IPS-20b (cell line): Measurements from ENCODE around the gene DTX1.
A peak's percentile ranks its signal among the peaks of the same experiment; 100 is the strongest.

Source experiments
- H3K27ac ChIP-seq: one replicate; pipeline ENCODE4 v1.5.1; 2013; ENCODE audit warnings: low read length
- H3K27me3 ChIP-seq: 2 replicates; pipeline ENCODE4 v1.6.1; 2013; ENCODE audit warnings: mild to moderate bottlenecking, low read length, inconsistent platforms; ENCODE audit not compliant: insufficient read depth
- H3K36me3 ChIP-seq: 2 replicates; pipeline ENCODE4 v1.6.1; 2013; ENCODE audit warnings: low read depth, mild to moderate bottlenecking, inconsistent platforms, low read length, moderate library complexity; ENCODE audit not compliant: insufficient read depth
- H3K4me1 ChIP-seq: 2 replicates; pipeline ENCODE4 v1.6.1; 2013; ENCODE audit warnings: mild to moderate bottlenecking, control low read depth, inconsistent platforms, low read length, moderate library complexity; ENCODE audit not compliant: insufficient read depth
- H3K4me3 ChIP-seq: 2 replicates; pipeline ENCODE4 v1.5.1; 2013; ENCODE audit warnings: mild to moderate bottlenecking, low read length, inconsistent platforms
- H3K9ac ChIP-seq: 2 replicates; pipeline ENCODE4 v1.6.1; 2013; ENCODE audit warnings: low read depth, mild to moderate bottlenecking, inconsistent platforms, low read length, moderate library complexity
- H3K9me3 ChIP-seq: 2 replicates; pipeline ENCODE4 v1.6.1; 2013; ENCODE audit warnings: mild to moderate bottlenecking, low read depth, low read length, inconsistent platforms; ENCODE audit not compliant: insufficient read depth

Gene DTX1

GRCh38 chr12:113077859-113078255 is 21.3 kb downstream of the DTX1 start:
- no peak overlapping the region for H3K27ac ChIP-seq
- no peaks in the 10 kb centered on the region for H3K4me1 ChIP-seq
- H3K4me3 ChIP-seq, result peak overlapping the region; percentile 25; the same call in 1 of the 2 replicates

GRCh38 chr12:113081873-113082272 is 25.3 kb downstream of the DTX1 start:
- no peak overlapping the region for H3K27ac ChIP-seq
- H3K9me3 ChIP-seq, result no peaks in the 10 kb centered on the region
- peaks cover 7% of the 10 kb centered on the region for H3K4me1 ChIP-seq
- H3K36me3 ChIP-seq, result no peaks in the 10 kb centered on the region
- no peak overlapping the region for H3K4me3 ChIP-seq
- peaks cover 32% of the 10 kb centered on the region for H3K27me3 ChIP-seq
- no peak overlapping the region for H3K9ac ChIP-seq

More at GRCh38 chr12:113077859-113078255, 21.3 kb downstream of the DTX1 start:
- peaks cover 60% of the 10 kb centered on the region for H3K27me3 ChIP-seq
- H3K36me3 ChIP-seq, result no peaks in the 10 kb centered on the region
- no peak overlapping the region for H3K9ac ChIP-seq
- no peaks in the 10 kb centered on the region for H3K9me3 ChIP-seq

GRCh38 chr12:113082486-113083148 is 26.1 kb downstream of the DTX1 start:
- Histone ChIP-seq H3K27me3 (peaks cover 24% of the 10 kb centered on the region), H3K36me3 (no peaks in the 10 kb centered on the region), H3K4me1 (peaks cover 12% of the 10 kb centered on the region), H3K9ac (no peak overlapping the region), H3K9me3 (no peaks in the 10 kb centered on the region), H3K4me3 (no peak overlapping the region), H3K27ac (no peak overlapping the region)

GRCh38 chr12:113083863-113084435 is 27.4 kb downstream of the DTX1 start:
- Histone ChIP-seq H3K4me1 (peaks cover 12% of the 10 kb centered on the region), H3K9ac (no peak overlapping the region), H3K4me3 (no peak overlapping the region), H3K27ac (no peak overlapping the region), H3K9me3 (no peaks in the 10 kb centered on the region), H3K36me3 (no peaks in the 10 kb centered on the region), H3K27me3 (peaks cover 12% of the 10 kb centered on the region)

GRCh38 chr12:113086249-113087164 is 30.0 kb downstream of the DTX1 start:
- H3K27ac ChIP-seq, result no peak overlapping the region
- peaks cover 12% of the 10 kb centered on the region for H3K4me1 ChIP-seq
- H3K36me3 ChIP-seq, result no peaks in the 10 kb centered on the region
- H3K27me3 ChIP-seq, result peaks cover 4% of the 10 kb centered on the region; the same call in 1 of the 2 replicates
- H3K4me3 ChIP-seq, result no peak overlapping the region; the same call in 1 of the 2 replicates
- no peaks in the 10 kb centered on the region for H3K9me3 ChIP-seq
- no peak overlapping the region for H3K9ac ChIP-seq

GRCh38 chr12:113087193-113087592 is 30.7 kb downstream of the DTX1 start:
- H3K4me3 ChIP-seq, result no peak overlapping the region; the same call in 1 of the 2 replicates

GRCh38 chr12:113088037-113088436 is 31.5 kb downstream of the DTX1 start:
- Histone ChIP-seq H3K4me3 (no peak overlapping the region), H3K36me3 (no peaks in the 10 kb centered on the region)

More at GRCh38 chr12:113087193-113087592, 30.7 kb downstream of the DTX1 start:
- no peaks in the 10 kb centered on the region for H3K9me3 ChIP-seq
- peaks cover 11% of the 10 kb centered on the region for H3K27me3 ChIP-seq
- H3K27ac ChIP-seq, result no peak overlapping the region
- no peak overlapping the region for H3K9ac ChIP-seq
- H3K4me1 ChIP-seq, result peaks cover 12% of the 10 kb centered on the region
- no peaks in the 10 kb centered on the region for H3K36me3 ChIP-seq

GRCh38 chr12:113088971-113089756 is 32.6 kb downstream of the DTX1 start:
- H3K27me3 ChIP-seq, result peaks cover 15% of the 10 kb centered on the region
- peaks cover 12% of the 10 kb centered on the region for H3K4me1 ChIP-seq
- H3K9me3 ChIP-seq, result no peaks in the 10 kb centered on the region
- H3K27ac ChIP-seq, result no peak overlapping the region
- no peaks in the 10 kb centered on the region for H3K36me3 ChIP-seq
- no peak overlapping the region for H3K4me3 ChIP-seq
- H3K9ac ChIP-seq, result no peak overlapping the region

More at GRCh38 chr12:113088037-113088436, 31.5 kb downstream of the DTX1 start:
- Histone ChIP-seq H3K9me3 (no peaks in the 10 kb centered on the region), H3K4me1 (peaks cover 12% of the 10 kb centered on the region), H3K27me3 (peaks cover 15% of the 10 kb centered on the region), H3K27ac (no peak overlapping the region), H3K9ac (no peak overlapping the region)

- Histone ChIP-seq H3K9ac (no peak overlapping the region), H3K9me3 (no peaks in the 10 kb centered on the region), H3K4me3 (no peak overlapping the region), H3K4me1 (peaks cover 12% of the 10 kb centered on the region), H3K27me3 (peaks cover 15% of the 10 kb centered on the region), H3K36me3 (no peaks in the 10 kb centered on the region), H3K27ac (no peak overlapping the region)
These were observed 33.3 kb downstream of the DTX1 start for GRCh38 chr12:113089839-113090238.

- Histone ChIP-seq H3K36me3 (no peaks in the 10 kb centered on the region), H3K9ac (no peak overlapping the region), H3K9me3 (no peaks in the 10 kb centered on the region), H3K27ac (no peak overlapping the region), H3K4me1 (peaks cover 12% of the 10 kb centered on the region), H3K27me3 (peaks cover 15% of the 10 kb centered on the region), H3K4me3 (no peak overlapping the region)
These were observed 34.2 kb downstream of the DTX1 start for GRCh38 chr12:113090740-113091139.

GRCh38 chr12:113091506-113091905 is 35.0 kb downstream of the DTX1 start:
- H3K27ac ChIP-seq, result no peak overlapping the region
- H3K36me3 ChIP-seq, result no peaks in the 10 kb centered on the region
- no peak overlapping the region for H3K4me3 ChIP-seq
- H3K4me1 ChIP-seq, result peaks cover 9% of the 10 kb centered on the region
- no peak overlapping the region for H3K9ac ChIP-seq
- peaks cover 15% of the 10 kb centered on the region for H3K27me3 ChIP-seq
- H3K9me3 ChIP-seq, result no peaks in the 10 kb centered on the region
